Activated CD8-positive, alpha-beta T cell treated with anti-CD3 and anti-CD28 coated beads for 36 hours (primary cell): ENCODE measurements around the gene SCGB1A1. TPM values are rescaled to one million over a fixed set of nuclear protein-coding genes. Genes with fewer than 3 reads are reported as not detected.

Source experiments
- ATAC-seq: fragments of 200-7000 bp; cut with Tn5 transposase; one replicate; pipeline ENCODE4 v1.10.0; 2021; ENCODE audit warnings: mild to moderate bottlenecking, moderate library complexity
- CTCF ChIA-PET: fragments of 350-600 bp; sonication (Branson Sonifier 250); formaldehyde crosslinking; loops from one replicate; lab custom pipeline; 2021; ENCODE audit warnings: antibody characterized with exemption; lab: Charles Lee
- POLR2A ChIA-PET: fragments of 350-600 bp; sonication (Branson Sonifier 250); formaldehyde crosslinking; loops from one replicate; lab custom pipeline; 2021; ENCODE audit warnings: antibody characterized with exemption; lab: Charles Lee
- DNase-seq: peaks from one replicate; pipeline ENCODE4 v3.0.0-alpha.2; 2020
- H3K27ac Mint-ChIP-seq: one replicate; pipeline ENCODE4 v1.8.0; 2021; ENCODE audit warnings: mild to moderate bottlenecking, mixed read lengths
- H3K27me3 Mint-ChIP-seq: one replicate; pipeline ENCODE4 v1.8.0; 2021; ENCODE audit warnings: mixed read lengths
- H3K36me3 Mint-ChIP-seq: one replicate; pipeline ENCODE4 v1.8.0; 2021; ENCODE audit warnings: low read depth, mixed read lengths
- H3K4me1 Mint-ChIP-seq: one replicate; pipeline ENCODE4 v1.8.0; 2021; ENCODE audit warnings: low read depth, mixed read lengths
- H3K4me3 Mint-ChIP-seq: one replicate; pipeline ENCODE4 v1.8.0; 2021; ENCODE audit warnings: mild to moderate bottlenecking, moderate library complexity, mixed read lengths
- H3K9me3 Mint-ChIP-seq: one replicate; pipeline ENCODE4 v1.8.0; 2021; ENCODE audit warnings: mixed read lengths
- intact Hi-C: fragments of 100-400 bp; cut with micrococcal nuclease; formaldehyde crosslinking; loops from one replicate; pipeline ENCODE4 v1.10.0; 2022
- total RNA-seq, 2 experiments: library from RNA; stranded (reverse); gene quantifications; one replicate each; pipeline ENCODE4 v1.2.3, GENCODE V29; 2021
- TF ChIP-seq, protein P1 (sequence below): fragments of 200-600 bp; IDR thresholded peaks from one replicate; pipeline ENCODE4 v1.8.0; 2022; ENCODE audit warnings: antibody characterized with exemption, mild to moderate bottlenecking

The SCGB1A1 gene
- total RNA-seq, 2 experiments from 2014 or later = not detected

DNA sequence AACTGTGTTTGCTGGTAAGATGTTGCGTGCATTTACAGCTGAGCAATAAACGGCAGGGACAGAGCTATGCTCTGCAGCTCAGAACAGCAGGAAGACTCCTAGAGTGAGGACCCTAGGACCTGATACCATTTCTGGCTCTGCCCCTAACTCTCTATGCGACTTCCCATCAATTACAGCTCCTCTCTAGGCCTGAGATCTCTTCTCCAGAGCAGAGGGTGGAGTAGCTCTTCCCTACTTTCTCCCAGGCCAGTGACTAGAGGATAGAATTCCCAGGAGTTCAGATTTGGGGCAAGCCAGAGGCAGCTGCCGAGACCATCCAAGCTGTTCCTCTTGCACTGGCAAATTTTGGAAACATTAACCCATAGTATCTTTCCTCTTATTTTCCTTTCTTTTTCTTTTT, 12.8 kb upstream of the SCGB1A1 start:
- no peaks in the 10 kb centered on the region for H3K27me3 Mint-ChIP-seq
- no peaks in the 10 kb centered on the region for H3K9me3 Mint-ChIP-seq
- no peak overlapping the region for H3K4me3 Mint-ChIP-seq
- H3K4me1 Mint-ChIP-seq = peaks cover 22% of the 10 kb centered on the region
- POLR2A ChIA-PET = no interaction called here
- DNase-seq = no peak
- ATAC-seq = no peak
- intact Hi-C loops = no loop called here
- H3K27ac Mint-ChIP-seq = no peak overlapping the region
- CTCF ChIA-PET = interaction anchor here (1.2 to 2.6 kb wide), 2 partner anchors 11 to 19 kb away, joined by 7 to 14 read pairs; no protein-coding TSS in a partner anchor
- H3K36me3 Mint-ChIP-seq = no peaks in the 10 kb centered on the region
- TF ChIP-seq, protein P1, sequence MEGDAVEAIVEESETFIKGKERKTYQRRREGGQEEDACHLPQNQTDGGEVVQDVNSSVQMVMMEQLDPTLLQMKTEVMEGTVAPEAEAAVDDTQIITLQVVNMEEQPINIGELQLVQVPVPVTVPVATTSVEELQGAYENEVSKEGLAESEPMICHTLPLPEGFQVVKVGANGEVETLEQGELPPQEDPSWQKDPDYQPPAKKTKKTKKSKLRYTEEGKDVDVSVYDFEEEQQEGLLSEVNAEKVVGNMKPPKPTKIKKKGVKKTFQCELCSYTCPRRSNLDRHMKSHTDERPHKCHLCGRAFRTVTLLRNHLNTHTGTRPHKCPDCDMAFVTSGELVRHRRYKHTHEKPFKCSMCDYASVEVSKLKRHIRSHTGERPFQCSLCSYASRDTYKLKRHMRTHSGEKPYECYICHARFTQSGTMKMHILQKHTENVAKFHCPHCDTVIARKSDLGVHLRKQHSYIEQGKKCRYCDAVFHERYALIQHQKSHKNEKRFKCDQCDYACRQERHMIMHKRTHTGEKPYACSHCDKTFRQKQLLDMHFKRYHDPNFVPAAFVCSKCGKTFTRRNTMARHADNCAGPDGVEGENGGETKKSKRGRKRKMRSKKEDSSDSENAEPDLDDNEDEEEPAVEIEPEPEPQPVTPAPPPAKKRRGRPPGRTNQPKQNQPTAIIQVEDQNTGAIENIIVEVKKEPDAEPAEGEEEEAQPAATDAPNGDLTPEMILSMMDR = no peak

DNA sequence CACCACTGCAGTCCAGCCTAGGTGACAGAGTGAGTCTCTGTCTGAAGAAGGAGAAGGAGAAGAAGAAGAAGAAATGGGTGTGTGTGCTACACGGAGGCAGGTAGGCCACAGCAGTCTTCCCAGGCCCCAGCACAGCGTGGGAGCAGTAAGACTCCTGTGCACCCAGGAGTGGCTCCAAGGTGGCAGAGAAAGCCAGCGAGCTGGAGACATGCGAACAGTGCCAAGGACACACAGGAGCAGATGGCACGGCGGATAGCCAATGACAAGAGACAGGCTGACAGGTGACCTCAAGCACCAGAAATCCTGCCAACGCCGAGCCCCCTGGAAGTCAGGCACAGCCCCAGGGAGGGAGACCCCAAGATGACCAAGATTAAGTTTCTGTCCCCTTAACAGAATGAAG, 9.0 kb upstream of the SCGB1A1 start:
- POLR2A ChIA-PET = no interaction called here

DNA sequence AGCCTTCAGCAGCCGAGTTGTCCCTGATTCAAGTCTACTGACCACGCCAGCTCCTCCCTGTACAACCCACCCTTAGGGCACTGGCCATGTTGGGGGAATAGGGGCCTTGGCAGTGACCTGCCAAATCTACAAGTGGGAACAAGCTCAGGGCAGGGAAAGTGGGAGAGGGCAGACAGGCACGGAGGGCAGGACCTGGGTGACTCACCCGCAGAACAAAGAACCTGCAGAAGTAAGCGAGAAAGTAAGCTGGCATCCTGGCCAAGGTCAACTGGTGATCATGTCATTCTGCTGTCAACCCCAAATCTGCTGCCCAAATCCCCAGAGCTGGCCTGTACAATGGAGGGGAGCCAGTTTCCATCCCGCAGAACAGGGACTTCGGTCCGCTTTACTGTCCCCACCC, 7.9 kb upstream of the SCGB1A1 start:
- Mint-ChIP-seq H3K4me3 (no peak overlapping the region), H3K9me3 (no peaks in the 10 kb centered on the region), H3K4me1 (no peaks in the 10 kb centered on the region), H3K27me3 (no peaks in the 10 kb centered on the region), H3K27ac (no peak overlapping the region), H3K36me3 (no peaks in the 10 kb centered on the region)
- TF ChIP-seq, protein P1 = no peak
- ChIA-PET POLR2A (no interaction called here), CTCF (interaction anchor here (0.8 to 2.3 kb wide), 4 partner anchors 10 to 18 kb away, joined by 3 to 6 read pairs (median 5); no protein-coding TSS in a partner anchor)
- intact Hi-C loops = no loop called here
- ATAC-seq (no peak), DNase-seq (no peak)

More for the DNA sequence above, 9.0 kb upstream of the SCGB1A1 start:
- TF ChIP-seq, protein P1 = no peak
- no peaks in the 10 kb centered on the region for H3K4me1 Mint-ChIP-seq
- H3K36me3 Mint-ChIP-seq = no peaks in the 10 kb centered on the region
- intact Hi-C loops = no loop called here
- ATAC-seq = no peak
- CTCF ChIA-PET = interaction anchor here (1.0 to 2.3 kb wide), 5 partner anchors 15 to 133 kb away, joined by 3 to 8 read pairs (median 4); no protein-coding TSS in a partner anchor
- H3K27ac Mint-ChIP-seq = no peak overlapping the region
- H3K9me3 Mint-ChIP-seq = no peaks in the 10 kb centered on the region
- H3K27me3 Mint-ChIP-seq = no peaks in the 10 kb centered on the region
- DNase-seq = no peak
- no peak overlapping the region for H3K4me3 Mint-ChIP-seq

DNA sequence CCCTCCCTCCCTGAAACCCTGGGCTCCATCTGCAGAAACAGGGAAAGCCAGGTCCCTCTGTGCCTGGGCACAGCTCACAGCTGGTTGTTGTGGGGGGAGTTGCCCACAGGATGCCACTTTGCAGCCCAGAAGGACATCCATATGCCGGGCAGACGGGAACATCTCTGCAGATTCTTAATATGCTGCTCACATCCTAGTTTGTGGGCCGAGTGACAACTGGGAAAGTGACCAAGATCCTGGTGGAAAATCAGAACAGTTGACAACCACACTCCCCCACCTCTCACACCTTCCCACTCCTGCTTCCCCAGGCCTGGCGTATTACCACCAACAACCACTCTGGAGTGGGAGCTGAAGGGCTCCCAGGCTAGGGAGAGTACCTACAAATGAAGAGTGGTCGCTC, 7.3 kb upstream of the SCGB1A1 start:
- Mint-ChIP-seq H3K4me1 (no peaks in the 10 kb centered on the region), H3K36me3 (no peaks in the 10 kb centered on the region), H3K27me3 (no peaks in the 10 kb centered on the region), H3K27ac (no peak overlapping the region), H3K4me3 (no peak overlapping the region), H3K9me3 (no peaks in the 10 kb centered on the region)
- TF ChIP-seq, protein P1 = no peak
- no peak for ATAC-seq
- intact Hi-C loops = no loop called here
- POLR2A ChIA-PET = no interaction called here
- CTCF ChIA-PET = interaction anchor here (0.8 to 2.3 kb wide), 4 partner anchors 10 to 19 kb away, joined by 3 to 6 read pairs (median 5); no protein-coding TSS in a partner anchor
- no peak for DNase-seq

DNA sequence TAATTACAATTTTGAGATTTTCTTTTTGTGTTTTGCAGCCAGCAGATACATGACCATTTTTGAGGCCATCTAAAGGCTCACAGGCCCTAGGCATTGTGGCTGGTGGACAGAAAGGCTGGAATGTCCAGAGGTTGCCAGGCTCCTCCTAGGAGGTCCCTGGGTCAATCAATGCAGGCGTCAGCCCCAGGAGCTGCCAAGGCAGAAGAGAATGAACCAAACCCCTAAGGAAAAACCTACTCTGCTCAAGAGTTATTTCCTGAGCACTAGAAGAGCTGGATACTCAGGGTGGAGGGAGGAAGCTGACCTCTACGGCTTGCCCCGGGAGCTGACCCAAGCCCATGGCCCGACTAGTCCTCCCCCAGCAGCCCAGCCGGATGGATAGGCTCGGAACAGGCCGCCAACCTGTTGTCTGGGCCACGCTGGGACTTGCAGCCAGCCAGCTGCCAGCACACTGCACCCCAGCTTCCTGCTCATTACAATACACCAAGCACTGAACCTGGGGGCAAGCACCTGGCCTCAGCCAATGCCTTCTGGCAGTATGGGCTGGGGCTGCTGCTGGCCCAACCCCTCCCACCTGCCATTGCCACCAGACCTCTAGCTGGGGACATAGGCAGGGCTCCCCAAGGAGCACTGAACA, 5.7 kb upstream of the SCGB1A1 start:
- H3K9me3 Mint-ChIP-seq = no peaks in the 10 kb centered on the region
- TF ChIP-seq, protein P1 = no peak
- ATAC-seq (no peak), DNase-seq (no peak)
- intact Hi-C loops = no loop called here
- no peaks in the 10 kb centered on the region for H3K36me3 Mint-ChIP-seq
- no peak overlapping the region for H3K27ac Mint-ChIP-seq
- H3K27me3 Mint-ChIP-seq = no peaks in the 10 kb centered on the region
- no peak overlapping the region for H3K4me3 Mint-ChIP-seq
- no peaks in the 10 kb centered on the region for H3K4me1 Mint-ChIP-seq
- CTCF ChIA-PET = interaction anchor here (0.6 to 2.8 kb wide), 3 partner anchors 11 to 18 kb away, joined by 3 to 12 read pairs (median 11); no protein-coding TSS in a partner anchor
- POLR2A ChIA-PET = no interaction called here
